ENCODE data around the gene PLIN1. TPM values are rescaled to one million over a fixed set of nuclear protein-coding genes. Genes with fewer than 3 reads are reported as not detected.

The PLIN1 gene
- total RNA-seq, 1 donor: under 0.01 TPM

- no peak for TF ChIP-seq CTCF (IDR thresholded peaks at IDR 0.05; ENCODE audit: extremely low read depth, low read depth, low read length)
- no peak overlapping the region for H3K4me2 ChIP-seq (ENCODE audit: insufficient read depth, low read length)
- H3K79me2 ChIP-seq (ENCODE audit: insufficient read depth, low read length): peaks cover 29% of the 10 kb centered on the region
- no peak overlapping the region for H3K27ac ChIP-seq (ENCODE audit: low read depth, low read length)
- peaks cover 18% of the 10 kb centered on the region for H3K36me3 ChIP-seq (ENCODE audit: insufficient read depth, low read length)
- no peaks in the 10 kb centered on the region for H3K9me3 ChIP-seq (ENCODE audit: low read depth, low read length)
- no peak overlapping the region for H3K4me3 ChIP-seq (ENCODE audit: insufficient read depth, low read length)
- H2AFZ ChIP-seq (ENCODE audit: low read length): peak overlapping the region; percentile 58
- H3K27me3 ChIP-seq (ENCODE audit: insufficient read depth, low read length): no peaks in the 10 kb centered on the region
- peaks cover 17% of the 10 kb centered on the region for H3K4me1 ChIP-seq (ENCODE audit: insufficient read depth, low read length)
- H4K20me1 ChIP-seq (ENCODE audit: insufficient read depth, low read length): peaks cover 19% of the 10 kb centered on the region
- DNase-seq (ENCODE audit: insufficient read length, low spot score, missing footprints): peak; percentile 68
Measured at GRCh38 chr15:89656116-89656815, 22.9 kb downstream of the PLIN1 start.

- peaks cover 31% of the 10 kb centered on the region for H3K79me2 ChIP-seq (ENCODE audit: insufficient read depth, low read length)
- peak within 1 kb of the TSS; percentile 97 for H3K4me2 ChIP-seq (ENCODE audit: insufficient read depth, low read length)
- H3K27me3 ChIP-seq (ENCODE audit: insufficient read depth, low read length): no peaks in the 10 kb centered on the region
- H4K20me1 ChIP-seq (ENCODE audit: insufficient read depth, low read length): peaks cover 19% of the 10 kb centered on the region
- H3K36me3 ChIP-seq (ENCODE audit: insufficient read depth, low read length): peaks cover 18% of the 10 kb centered on the region
- H3K9me3 ChIP-seq (ENCODE audit: low read depth, low read length): no peaks in the 10 kb centered on the region
- peaks cover 17% of the 10 kb centered on the region for H3K4me1 ChIP-seq (ENCODE audit: insufficient read depth, low read length)
- H3K27ac ChIP-seq (ENCODE audit: low read depth, low read length): peak within 1 kb of the TSS; percentile 54
- H2AFZ ChIP-seq (ENCODE audit: low read length): peak within 1 kb of the TSS; percentile 84
- TF ChIP-seq CTCF (IDR thresholded peaks at IDR 0.05; ENCODE audit: extremely low read depth, low read depth, low read length): no peak
- DNase-seq (ENCODE audit: insufficient read length, low spot score, missing footprints): peak; percentile 98
- peak within 1 kb of the TSS; percentile 80 for H3K4me3 ChIP-seq (ENCODE audit: insufficient read depth, low read length)
Measured at GRCh38 chr15:89654847-89655805, 24.0 kb downstream of the PLIN1 start, which contains the start of gene KIF7. Gene KIF7 (minus strand): TSS chr15:89655467. CDS start chr15:89652930, 2,537 bp downstream.

- Histone ChIP-seq H3K27ac (ENCODE audit: low read depth, low read length) (peak overlapping the region; percentile 54), H3K36me3 (ENCODE audit: insufficient read depth, low read length) (peaks cover 23% of the 10 kb centered on the region), H3K27me3 (ENCODE audit: insufficient read depth, low read length) (no peaks in the 10 kb centered on the region), H3K4me2 (ENCODE audit: insufficient read depth, low read length) (peak overlapping the region; percentile 97), H3K4me1 (ENCODE audit: insufficient read depth, low read length) (peaks cover 17% of the 10 kb centered on the region), H2AFZ (ENCODE audit: low read length) (peak overlapping the region; percentile 84), H3K79me2 (ENCODE audit: insufficient read depth, low read length) (peaks cover 31% of the 10 kb centered on the region), H3K4me3 (ENCODE audit: insufficient read depth, low read length) (peak overlapping the region; percentile 80), H4K20me1 (ENCODE audit: insufficient read depth, low read length) (peaks cover 26% of the 10 kb centered on the region), H3K9me3 (ENCODE audit: low read depth, low read length) (no peaks in the 10 kb centered on the region)
- no peak for TF ChIP-seq CTCF (IDR thresholded peaks at IDR 0.05; ENCODE audit: extremely low read depth, low read depth, low read length)
- DNase-seq (ENCODE audit: insufficient read length, low spot score, missing footprints): peak; percentile 98
Measured at GRCh38 chr15:89654301-89654761, 24.8 kb downstream of the PLIN1 start.

All from osteoblast (primary cell).